DLD1 (cell line): Measurements from ENCODE around the gene TMEM91.
"Not testable (repeated sequence)": the region's sequence is repeated elsewhere in the genome, so short reads cannot be mapped to it uniquely, and the experiment has no call there.

Source experiments
- in situ Hi-C: cut with HindIII; loops from 2 replicates; pipeline ENCODE4 v1.10.0; 2017; ENCODE audit warnings: low sequenced_read_pairs

TMEM91 gene

DNA sequence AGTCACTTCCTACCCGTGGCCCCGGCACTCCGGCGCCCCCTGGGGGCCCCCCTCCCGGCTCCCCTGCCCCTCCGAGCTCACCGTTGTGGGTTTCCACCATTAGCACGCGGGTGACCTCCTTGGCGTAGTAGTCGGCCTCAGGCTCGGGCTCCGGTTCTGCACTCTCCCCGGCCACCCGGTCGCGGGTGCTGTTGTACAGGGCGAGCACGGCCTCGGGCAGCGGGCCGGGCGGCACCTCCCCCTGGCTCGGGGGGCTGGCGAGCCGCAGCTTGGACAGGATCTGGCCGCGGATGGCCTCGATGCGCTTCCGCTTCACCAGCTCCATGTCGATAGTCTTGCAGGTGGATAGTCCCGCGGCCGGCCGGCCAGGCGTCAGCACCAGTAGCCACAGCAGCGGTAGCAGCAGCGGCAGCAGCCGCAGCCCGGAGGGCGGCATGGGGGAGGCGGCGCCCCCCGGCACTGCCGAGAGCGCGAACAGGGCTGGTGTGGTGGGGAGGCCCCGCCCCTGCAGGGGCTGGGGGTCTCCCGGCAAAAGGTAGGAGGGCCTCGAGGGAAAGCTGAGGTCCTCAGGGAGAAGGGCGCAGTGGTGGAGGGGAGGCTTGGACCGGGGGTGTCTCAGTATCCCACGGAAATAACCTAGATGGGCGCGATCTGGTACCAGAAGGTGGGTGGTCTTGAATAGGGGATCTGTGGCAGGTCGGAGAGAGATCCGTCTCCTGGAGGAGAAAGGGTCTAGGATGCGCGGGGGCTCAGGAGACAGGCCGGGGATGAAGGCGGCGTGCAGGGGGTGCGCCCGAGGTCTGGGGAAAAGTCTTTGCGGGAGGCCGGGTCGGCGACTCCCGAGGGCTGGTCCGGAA is 23.5 kb upstream of the TMEM91 start:
- in situ Hi-C loops = no loop called here

DNA sequence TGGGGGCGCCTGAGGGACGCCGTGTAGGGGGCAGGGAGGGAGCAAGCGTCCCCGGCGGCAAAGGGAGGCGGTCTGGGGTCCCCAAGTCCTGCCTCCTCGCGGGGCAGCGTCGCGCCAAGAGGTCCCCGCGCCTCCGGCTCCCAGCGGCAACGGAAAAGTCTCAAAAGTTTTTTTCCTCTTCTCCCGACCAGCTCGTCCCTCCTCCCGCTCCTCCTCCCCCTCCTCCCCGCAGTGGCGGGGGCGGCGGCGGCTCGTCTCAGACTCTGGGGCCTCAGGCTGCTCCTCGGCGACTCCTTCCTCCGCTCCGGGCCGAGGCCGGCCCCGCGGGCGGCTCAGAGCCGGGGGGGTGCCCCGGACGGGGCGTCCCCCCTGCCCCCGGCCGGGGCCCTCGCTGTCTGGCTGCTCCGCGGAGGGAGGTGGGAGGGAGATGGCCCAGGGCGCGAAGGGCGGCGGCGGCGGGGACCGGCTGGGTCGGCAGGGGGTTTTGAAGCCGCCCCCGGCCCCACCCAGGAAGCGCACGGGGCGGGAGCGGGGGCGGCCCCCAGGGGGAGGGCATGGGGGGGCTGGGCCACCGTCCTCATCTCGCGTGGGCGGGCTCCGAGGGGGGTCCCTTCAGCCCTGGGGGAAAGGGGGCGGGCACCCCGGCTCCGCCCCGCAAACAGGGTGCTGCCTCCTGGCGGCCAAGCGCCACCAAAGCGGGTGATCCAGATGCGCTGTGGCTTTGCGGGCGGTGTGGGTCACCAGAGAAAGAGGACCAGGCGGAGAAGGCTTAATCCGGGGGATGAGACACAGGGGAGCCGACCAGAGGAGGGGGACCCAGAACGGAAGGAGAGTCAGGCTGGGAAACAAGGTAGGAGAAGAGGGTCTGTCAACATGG is 22.6 kb upstream of the TMEM91 start, which contains the start of gene TGFB1:
TGFB1 (minus strand) TSS at position 457 of the 877 bp plus-strand sequence. CDS start 878 bp downstream, outside the sequence.
- in situ Hi-C loops = no loop called here

DNA sequence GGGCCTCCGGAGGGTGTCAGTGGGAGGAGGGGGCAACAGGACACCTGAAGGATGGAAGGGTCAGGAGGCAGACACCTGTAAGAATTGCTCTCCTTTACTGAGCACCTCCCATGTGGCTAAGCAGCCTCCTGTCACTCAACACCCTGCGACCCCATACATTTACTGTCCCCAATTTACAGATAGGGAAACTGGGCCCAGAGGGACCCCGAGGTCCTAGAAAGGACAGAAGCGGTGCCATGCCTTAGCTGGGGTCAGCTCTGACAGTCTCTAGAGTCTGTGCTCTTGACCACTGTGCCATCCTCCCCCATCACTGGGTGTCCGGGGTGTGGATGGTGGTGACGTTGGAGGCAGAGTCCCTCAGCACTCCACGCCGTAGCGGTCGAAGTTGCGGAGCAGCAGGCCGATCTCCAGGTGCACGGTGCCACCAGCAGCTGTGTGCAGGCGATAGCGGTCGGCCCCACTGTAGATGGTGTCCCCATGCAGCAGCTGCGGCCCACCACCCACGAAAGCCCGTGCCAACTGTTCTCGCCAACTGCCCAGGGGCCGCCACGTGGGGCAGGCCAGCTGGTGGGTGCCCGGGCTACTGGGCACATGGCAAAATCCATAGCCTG is 21.9 kb upstream of the TMEM91 start:
- in situ Hi-C loops = no loop called here

DNA sequence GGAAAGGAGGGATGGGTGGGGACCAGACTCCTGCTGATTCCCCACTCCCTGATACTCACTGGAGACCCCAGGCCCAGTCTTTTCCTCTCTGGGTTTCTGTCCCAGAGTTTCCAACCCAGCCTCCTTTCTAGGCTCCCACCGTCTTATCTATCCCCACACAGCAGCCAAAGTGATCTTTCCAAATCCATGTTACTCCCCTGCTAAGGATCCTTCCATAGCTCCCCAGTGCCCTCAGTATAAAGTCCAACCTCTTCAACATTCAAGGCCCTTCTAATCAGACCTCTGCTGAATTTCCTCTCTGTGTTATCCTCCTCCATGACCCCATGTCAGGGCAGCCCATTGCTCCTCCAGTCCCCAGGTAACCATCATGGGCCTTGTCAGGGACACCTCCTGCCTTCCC is 21.3 kb upstream of the TMEM91 start:
- in situ Hi-C loops = no loop called here

DNA sequence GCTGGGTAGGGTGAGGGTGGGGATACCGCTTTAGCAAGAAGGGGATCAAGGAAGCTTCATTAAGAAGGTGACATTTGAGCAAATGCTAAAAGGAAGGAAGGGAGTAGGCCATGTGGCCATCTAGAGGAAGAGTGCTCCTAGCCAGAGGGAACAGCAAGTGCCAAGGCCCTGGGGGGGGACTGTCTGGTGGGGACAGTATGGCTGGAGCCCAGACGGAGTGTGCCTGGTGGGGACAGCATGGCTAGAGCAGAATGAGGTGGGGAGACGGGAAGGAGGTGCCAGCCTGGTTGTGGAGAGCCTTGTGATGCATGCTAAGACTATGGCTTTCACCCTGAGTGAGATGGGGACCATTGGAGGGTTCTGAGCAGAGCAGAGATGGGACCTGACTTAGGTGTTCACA is 20.5 kb upstream of the TMEM91 start:
- in situ Hi-C loops = no loop called here

DNA sequence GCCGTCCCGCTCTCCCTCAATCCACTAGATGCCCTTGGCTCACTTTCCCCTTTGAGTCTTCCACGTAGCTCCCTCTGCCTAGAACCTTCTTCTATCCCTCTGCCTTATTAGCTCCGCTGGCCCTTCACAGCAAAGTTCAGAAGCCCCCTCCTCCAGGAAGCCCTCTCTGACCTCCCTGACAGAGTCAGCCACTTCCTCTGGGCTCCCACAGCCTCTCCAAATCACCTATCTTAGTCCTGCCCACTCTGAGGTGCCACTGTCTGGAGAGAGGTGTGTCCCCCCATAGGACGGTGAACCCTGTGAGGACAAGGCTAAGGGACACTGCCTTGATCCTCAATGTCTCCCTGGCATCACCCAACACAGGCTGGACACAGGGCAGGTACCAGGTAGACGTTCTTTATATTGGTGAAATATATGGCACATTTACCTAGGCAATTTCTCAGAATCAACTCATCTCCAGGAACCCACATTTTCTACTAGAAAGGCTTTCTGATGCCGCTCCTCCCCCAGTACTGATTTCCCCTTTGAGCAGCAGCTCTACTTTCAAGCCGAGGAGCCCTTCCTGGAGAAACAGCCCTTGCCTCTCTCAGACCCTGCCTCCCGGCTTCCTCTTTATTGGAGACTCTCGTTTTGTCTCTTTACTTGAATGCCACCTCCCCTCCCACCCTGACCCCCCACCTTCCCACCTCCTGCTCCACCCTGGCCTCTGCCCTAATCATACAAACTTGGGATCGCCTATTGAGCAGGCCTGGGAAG is 19.2 kb upstream of the TMEM91 start:
- in situ Hi-C loops = no loop called here

DNA sequence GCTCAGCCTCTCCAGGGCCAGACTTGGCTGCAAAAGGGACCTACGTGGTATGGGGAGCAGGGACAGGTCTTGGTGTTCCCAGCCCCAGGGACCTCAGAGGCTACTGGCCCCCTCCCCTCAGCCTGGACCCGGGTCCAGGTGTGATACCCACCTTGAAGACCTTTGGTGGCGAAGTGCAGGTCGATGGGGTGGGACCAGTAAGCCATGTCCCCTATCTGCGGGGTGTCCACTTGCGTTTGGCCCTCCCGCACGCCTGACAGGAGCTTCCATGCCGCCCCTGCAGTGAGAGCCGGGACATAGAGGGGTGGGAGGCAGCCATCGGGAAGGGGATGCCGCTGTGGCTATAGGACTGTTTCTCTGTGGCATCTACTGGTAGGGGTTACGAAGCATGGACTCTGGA is 18.6 kb upstream of the TMEM91 start:
- in situ Hi-C loops = no loop called here

DNA sequence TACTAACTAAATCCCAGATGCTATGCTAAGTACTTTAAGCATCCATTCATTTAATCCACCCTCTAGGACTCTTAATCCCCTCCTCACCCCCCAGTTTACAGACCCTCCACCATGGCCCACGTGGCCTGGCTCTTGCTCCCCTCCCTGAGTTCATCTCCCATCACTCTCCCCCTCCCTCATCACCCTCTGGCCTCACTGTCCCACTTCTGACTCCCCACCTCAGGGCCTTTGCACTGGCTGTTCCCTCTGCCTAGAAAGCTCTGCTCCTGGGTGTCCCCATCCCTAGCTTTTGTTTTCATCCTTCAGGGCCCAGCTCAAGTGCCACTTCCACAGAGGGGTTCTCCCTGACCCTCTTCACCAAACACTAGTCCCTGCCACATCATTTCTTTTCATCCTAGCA is 16.6 kb upstream of the TMEM91 start:
- in situ Hi-C loops = no loop called here

DNA sequence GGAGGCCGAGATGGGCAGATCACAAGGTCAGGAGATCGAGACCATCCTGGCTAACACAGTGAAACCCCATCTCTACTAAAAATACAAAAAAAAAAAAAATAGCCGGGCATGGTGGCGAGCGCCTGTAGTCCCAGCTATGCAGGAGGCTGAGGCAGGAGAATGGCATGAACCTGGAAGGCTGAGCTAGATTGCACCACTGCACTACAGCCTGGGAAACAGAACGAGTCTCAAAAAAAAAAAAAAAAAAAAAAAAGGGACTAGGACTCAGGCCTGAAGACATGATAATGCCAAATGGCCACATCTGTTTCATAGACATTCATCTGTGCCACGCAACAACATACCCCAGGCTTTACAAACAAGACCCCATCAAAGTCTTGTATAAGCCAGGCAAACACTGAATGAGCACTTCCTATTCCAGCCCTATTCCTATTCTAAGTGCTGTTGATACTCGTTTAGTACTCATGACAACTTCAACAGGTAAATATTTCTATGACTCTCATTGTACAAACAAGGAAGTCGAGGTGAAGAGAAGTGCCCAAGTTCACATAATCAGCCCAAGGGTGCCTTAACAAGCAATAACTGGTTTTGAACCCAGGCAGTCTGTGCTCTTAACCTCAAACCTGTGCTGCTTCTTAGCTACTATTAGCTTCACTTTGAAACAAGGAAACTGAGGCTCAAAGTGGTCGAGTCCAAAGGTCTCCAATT is 14.0 kb upstream of the TMEM91 start:
- in situ Hi-C loops = no loop called here

DNA sequence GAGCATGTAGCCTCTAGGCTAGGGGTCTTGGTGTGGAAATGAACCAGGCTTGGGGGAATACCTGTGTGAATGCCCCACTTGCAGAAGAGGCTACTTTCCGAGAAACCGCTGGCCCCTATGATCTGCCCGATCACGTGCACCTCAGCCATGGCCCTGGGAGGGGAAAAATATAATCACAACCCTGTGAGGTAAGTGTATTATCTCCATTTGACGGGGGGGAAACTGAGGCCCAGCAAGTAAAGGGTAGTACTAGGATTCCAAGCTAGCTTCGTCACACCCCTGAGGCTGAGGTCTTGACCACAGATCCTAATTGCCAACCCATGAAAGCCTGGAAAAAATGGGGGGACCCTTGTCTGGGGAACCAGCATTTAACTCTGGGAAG is 13.0 kb upstream of the TMEM91 start:
- in situ Hi-C loops = no loop called here

DNA sequence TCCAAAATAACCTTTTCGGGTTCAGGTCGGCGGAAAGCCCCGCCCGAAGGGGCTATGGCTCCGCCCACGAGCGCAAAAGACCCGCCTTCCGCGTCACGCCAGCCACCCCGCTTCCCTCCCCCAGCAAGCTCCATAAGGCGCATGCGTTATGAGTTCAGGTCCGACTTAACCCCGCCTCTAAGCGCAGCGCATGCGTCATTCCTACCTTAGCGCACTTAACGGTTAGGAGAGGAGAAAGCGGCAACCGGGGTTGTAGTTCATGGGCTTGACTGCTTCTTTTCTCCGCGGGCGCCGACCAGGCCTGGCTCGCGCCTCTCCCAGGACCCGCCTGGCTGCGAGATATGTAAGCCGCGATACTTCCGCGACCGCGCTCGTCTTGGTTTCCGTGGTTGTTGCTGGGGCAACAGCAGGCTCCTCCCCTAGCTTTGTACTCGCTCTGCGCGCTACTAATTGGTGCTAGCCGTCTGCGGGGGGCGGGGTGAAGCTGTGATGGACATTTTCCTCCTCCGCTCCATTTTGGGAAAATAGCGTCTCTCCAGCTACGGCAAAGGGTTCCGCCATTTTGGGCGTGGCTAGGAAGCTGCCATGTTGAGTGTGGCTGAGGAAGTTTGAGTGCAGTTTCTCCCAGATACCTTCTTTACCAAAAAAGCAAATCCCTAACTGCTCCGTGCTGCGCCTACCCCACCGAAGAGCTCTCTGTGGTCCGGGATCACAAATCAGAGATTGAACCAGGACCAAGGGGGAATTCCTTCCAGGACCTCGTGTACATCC is 12.4 kb upstream of the TMEM91 start, which contains the start of gene B9D2:
B9D2 (minus strand) TSS at position 397 of the 771 bp plus-strand sequence. CDS start 630 bp downstream, outside the sequence.
- in situ Hi-C loops = no loop called here

DNA sequence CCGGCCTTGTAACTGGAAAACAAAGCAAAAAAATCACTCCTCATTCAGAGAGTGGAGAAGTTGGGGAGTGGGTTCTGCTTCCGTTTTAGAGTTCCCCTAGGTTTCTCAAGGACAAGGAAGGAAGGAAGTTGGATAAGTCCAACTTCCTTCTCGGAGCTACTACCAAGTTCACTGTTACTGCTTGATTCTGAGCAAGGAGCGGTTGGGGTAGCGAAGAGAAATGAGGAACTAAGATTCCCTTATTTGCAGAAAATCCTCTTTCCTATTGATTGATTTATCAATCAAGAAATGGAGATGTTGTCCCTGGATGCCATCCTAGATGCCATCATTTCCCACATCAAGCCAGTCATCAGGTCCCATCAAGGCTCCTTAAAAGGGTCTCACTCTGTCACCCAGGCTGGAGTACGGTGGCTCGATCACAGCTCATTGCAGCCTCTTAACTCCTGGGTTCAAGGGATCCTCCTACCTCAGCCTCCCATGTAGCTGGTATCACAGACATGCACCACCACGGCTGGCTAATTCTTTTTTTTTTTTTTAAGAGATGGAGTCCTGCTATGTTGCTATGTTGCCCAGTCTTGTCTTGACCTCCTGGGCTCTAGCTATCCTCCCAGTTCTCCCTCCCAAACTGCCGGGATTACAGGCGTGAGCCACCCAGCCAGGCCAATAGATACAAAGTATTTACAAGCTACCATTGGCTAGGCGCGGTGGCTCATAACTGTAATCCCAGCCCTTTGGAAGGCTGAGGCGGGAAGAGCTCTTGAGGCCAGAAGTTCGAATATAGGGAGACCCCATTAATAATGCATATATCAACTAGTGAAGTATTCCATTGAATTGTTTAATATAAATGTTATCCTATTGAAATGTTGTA is 11.6 kb upstream of the TMEM91 start:
- in situ Hi-C loops = no loop called here

DNA sequence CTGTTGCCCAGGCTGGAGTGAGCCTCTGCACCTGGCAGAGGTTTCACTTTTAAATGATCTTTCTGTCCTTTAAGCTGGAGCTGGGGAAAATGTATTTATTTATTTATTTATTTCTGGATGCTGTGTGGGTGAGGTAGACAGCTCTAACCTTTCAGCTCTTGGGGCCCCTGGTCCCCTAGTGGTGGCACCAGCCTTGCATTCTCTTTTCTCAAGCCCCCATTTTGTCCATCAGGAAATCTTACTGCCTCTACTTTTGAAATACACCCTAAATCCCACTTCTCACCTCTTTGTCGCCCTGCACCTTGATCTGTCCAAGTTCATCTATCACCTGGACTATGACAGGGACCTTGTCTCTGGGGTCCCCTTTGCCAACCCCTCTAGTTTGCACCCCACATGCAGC is 10.2 kb upstream of the TMEM91 start:
- in situ Hi-C loops = no loop called here

DNA sequence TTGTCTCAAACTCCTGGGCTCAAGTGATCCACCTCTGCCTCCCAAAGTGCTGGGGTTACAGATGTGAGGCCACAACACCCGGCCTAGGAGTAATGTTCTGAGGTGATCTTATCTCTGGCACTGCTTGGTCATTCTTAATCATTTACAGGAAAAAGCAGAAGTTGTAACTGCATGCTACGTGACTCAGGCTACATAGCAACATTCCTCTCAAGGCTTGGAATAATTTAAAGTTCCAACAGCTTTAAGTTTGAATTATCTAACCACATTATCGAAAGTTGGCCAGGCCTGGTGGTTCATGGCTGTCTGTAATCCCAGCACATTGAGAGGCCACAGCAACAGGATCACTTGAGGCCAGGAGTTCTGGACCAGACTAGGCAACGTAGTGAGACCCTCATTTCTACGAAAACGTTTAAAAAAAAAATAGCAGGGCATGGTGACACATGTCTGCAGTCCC is 8.5 kb upstream of the TMEM91 start:
- in situ Hi-C loops = no loop called here

DNA sequence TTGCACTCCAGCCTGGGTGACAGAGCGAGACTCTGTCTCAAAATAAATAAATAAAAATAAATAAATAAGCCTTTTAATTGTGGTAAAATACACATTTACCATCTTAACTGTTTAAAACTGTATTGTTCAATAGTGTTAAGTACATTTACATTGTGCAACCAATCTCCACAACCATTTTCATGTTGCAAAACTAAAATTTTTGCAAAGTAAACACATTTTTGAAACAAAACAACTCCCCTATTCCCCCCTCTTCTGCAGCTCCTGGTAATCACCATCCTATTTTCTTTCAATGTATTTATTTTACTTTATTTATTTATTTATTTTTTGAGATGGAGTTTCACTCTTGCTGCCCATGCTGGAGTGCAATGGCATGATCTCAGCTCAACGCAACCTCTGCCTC is 6.6 kb upstream of the TMEM91 start:
- in situ Hi-C loops = no loop called here

DNA sequence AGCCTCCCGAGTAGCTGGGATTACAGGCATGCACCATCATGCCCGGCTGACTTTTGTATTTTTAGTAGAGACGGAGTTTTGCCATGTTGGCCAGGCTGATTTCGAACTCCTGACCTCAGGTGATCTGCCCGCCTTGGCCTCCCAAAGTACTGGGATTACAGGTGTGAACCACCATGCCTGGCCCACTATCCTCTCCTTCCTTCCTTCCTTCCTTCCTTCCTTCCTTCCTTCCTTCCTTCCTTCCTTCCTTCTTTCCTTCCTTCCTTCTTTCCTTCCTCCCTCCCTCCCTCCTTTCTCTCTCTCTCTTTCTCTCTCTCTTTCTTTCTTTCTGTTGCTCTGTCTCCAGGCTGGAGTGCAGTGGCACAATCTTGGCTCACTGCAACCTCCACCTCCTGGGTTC is 5.2 kb upstream of the TMEM91 start:
- in situ Hi-C loops = not testable (repeated sequence)

DNA sequence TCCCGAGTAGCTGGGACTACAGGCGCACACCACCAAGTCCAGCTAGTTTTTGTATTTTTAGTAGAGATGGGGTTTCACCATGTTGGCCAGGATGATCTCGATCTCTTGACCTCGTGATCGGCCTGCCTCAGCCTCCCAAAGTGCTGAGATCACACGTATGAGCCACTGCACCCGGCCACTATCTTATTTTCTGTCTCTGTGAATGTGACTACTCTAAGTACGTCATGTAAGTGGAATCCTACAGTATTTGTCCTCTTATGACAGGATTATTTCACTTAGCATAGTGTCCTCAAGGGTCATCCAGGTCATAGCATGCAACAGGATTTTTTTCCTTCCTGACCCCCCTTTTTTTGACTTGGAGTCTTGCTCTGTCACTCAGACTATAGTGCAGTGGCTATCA is 4.8 kb upstream of the TMEM91 start:
- in situ Hi-C loops = no loop called here

DNA sequence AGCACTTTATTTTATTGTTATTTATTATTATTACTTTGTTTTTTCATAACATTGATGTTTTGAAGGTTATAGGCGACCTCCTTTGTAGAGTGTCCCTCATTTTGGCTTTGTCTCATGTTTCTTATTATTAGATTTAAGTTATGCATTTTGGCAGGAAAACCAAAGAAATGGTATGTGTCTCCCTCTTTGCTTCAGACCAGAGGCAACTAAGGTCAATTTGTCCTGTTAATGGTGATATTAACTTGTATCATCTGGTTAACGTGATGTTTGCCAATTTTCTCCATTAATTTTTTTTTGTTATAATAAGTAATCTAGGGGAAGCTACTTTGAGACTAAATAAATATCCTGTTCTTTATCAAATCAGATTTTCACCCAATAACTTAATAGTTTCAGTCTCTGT is 3.8 kb upstream of the TMEM91 start:
- in situ Hi-C loops = no loop called here
